CD14-positive monocyte (primary cell): ENCODE data around the gene STAC3. TPM values are rescaled to one million over a fixed set of nuclear protein-coding genes. Genes with fewer than 3 reads are reported as not detected.

ENCODE experiments used
- DNase-seq, 3 donors: peaks; one replicate each; pipeline ENCODE4 v3.0.0-alpha.2; 2011 to 2022
- H2AFZ ChIP-seq: 2 replicates; pipeline ENCODE4 v1.6.0; 2012; ENCODE audit warnings: mild to moderate bottlenecking, low read depth, low read length, inconsistent platforms; ENCODE audit not compliant: insufficient read depth, poor library complexity, severe bottlenecking
- H3K27ac ChIP-seq, 2 donors: 1 replicate in 1 of 2; 2 replicates in 1 of 2; pipeline ENCODE4 v1.5.1; 2012 to 2013; ENCODE audit warnings: low read length in 2 of 2, control low read depth in 1 of 2, inconsistent platforms in 1 of 2, low read depth in 1 of 2, mild to moderate bottlenecking in 1 of 2
- H3K27me3 ChIP-seq, 2 donors: one replicate each; pipeline versions ENCODE4 v1.6.0 to v1.6.1; 2011 to 2013; ENCODE audit warnings: low read length in 2 of 2; ENCODE audit not compliant: control insufficient read depth in 2 of 2, insufficient read depth in 2 of 2
- H3K36me3 ChIP-seq, 2 donors: replicated peaks in 1 of 2; 1 replicate in 1 of 2; 2 replicates in 1 of 2; pipeline versions ENCODE4 v1.5.1 to v1.6.1; 2012 to 2013; ENCODE audit warnings: low read length in 2 of 2, control low read depth in 1 of 2, inconsistent platforms in 1 of 2, mild to moderate bottlenecking in 1 of 2; ENCODE audit not compliant: insufficient read depth in 2 of 2, control insufficient read depth in 1 of 2
- H3K4me1 ChIP-seq, 2 donors: 1 replicate in 1 of 2; 2 replicates in 1 of 2; pipeline versions ENCODE4 v1.5.1 to v1.6.1; 2012 to 2013; ENCODE audit warnings: low read length in 2 of 2, control low read depth in 1 of 2, inconsistent platforms in 1 of 2, mild to moderate bottlenecking in 1 of 2, moderate library complexity in 1 of 2; ENCODE audit not compliant: insufficient read depth in 2 of 2, control insufficient read depth in 1 of 2
- H3K4me2 ChIP-seq: replicated peaks from 2 replicates; pipeline ENCODE3; 2012; ENCODE audit warnings: low read length, moderate library complexity, mild to moderate bottlenecking; ENCODE audit not compliant: poor library complexity, severe bottlenecking; ENCODE audit errors: extremely low read depth
- H3K4me3 ChIP-seq, 3 experiments: fragments of 200-600 bp in 1 of 3; sonication (generic) in 1 of 3; replicated peaks in 1 of 3; 1 replicate in 2 of 3; 2 replicates in 1 of 3; pipeline ENCODE4 v1.5.1; 2011 to 2013; ENCODE audit warnings: low read length in 3 of 3, mild to moderate bottlenecking in 3 of 3, control low read depth in 2 of 3, low read depth in 2 of 3, inconsistent platforms in 1 of 3, moderate library complexity in 1 of 3
- H3K79me2 ChIP-seq: 2 replicates; pipeline ENCODE4 v1.6.0; 2012; ENCODE audit warnings: mild to moderate bottlenecking, control low read depth, inconsistent platforms, low read length, moderate library complexity; ENCODE audit not compliant: insufficient read depth
- H3K9ac ChIP-seq: 2 replicates; pipeline ENCODE4 v1.6.0; 2017; ENCODE audit warnings: low read length, mild to moderate bottlenecking; ENCODE audit not compliant: insufficient read depth, poor library complexity, severe bottlenecking
- H3K9me3 ChIP-seq, 2 donors: replicated peaks in 1 of 2; 1 replicate in 1 of 2; 2 replicates in 1 of 2; pipeline versions ENCODE4 v1.5.1 to v1.6.1; 2012 to 2013; ENCODE audit warnings: low read length in 2 of 2, control low read depth in 1 of 2; ENCODE audit not compliant: control insufficient read depth in 1 of 2, insufficient read depth in 1 of 2
- H4K20me1 ChIP-seq: 2 replicates; pipeline ENCODE4 v1.6.0; 2012; ENCODE audit warnings: mild to moderate bottlenecking, low read length, control low read depth, moderate library complexity; ENCODE audit not compliant: insufficient read depth
- H3K27ac Mint-ChIP-seq, 7 donors: one replicate each; pipeline ENCODE4 v1.8.0; 2020; ENCODE audit warnings: mild to moderate bottlenecking in 7 of 7, mixed read lengths in 7 of 7, moderate library complexity in 6 of 7, inconsistent platforms in 2 of 7
- H3K27me3 Mint-ChIP-seq, 3 donors: one replicate each; pipeline ENCODE4 v1.8.0; 2021 to 2022; ENCODE audit warnings: low read depth in 3 of 3, mild to moderate bottlenecking in 3 of 3, mixed read lengths in 3 of 3, moderate library complexity in 3 of 3, inconsistent platforms in 1 of 3
- H3K36me3 Mint-ChIP-seq, 2 donors: one replicate each; pipeline ENCODE4 v1.8.0; 2020; ENCODE audit warnings: mixed read lengths in 2 of 2, inconsistent platforms in 1 of 2, mild to moderate bottlenecking in 1 of 2
- H3K4me1 Mint-ChIP-seq: one replicate; pipeline ENCODE4 v1.8.0; 2020; ENCODE audit warnings: mild to moderate bottlenecking, mixed read lengths
- H3K4me3 Mint-ChIP-seq, 2 donors: one replicate each; pipeline ENCODE4 v1.8.0; 2020; ENCODE audit warnings: mild to moderate bottlenecking in 2 of 2, mixed read lengths in 2 of 2, moderate library complexity in 1 of 2
- H3K9me3 Mint-ChIP-seq, 7 donors: one replicate each; pipeline ENCODE4 v1.8.0; 2020 to 2022; ENCODE audit warnings: mixed read lengths in 7 of 7, mild to moderate bottlenecking in 6 of 7, moderate library complexity in 6 of 7, inconsistent platforms in 2 of 7
- WGBS: methylation state at CpG from one replicate; pipeline ENCODE4 v1.1.5; 2013; ENCODE audit warnings: missing lambda C conversion rate; ENCODE audit not compliant: insufficient coverage; 5-methylcytosine and 5-hydroxymethylcytosine counted together
- intact Hi-C, 2 donors: fragments of 100-400 bp; cut with micrococcal nuclease; formaldehyde crosslinking; loops; one replicate each; pipeline versions ENCODE4 v1.15.0 to v1.15.1; 2023
- polyA plus RNA-seq, 3 donors: library from polyadenylated mRNA; depleted of rRNA in 1 of 3; unstranded in 2 of 3; stranded (reverse) in 1 of 3; fragments of 300-500 nt in 2 of 3; fragments of >200 nt in 1 of 3; fragmentation: Illumina TruSeq in 2 of 3; gene quantifications; 1 replicate in 2 of 3; 2 replicates in 1 of 3; pipeline ENCODE4 v1.2.3, GENCODE V29; 2012 to 2021
- TF ChIP-seq, protein P1 (sequence below): fragments of 200-600 bp; IDR thresholded peaks from one replicate; pipeline ENCODE4 v1.8.0; 2022; ENCODE audit warnings: antibody characterized with exemption, mild to moderate bottlenecking

STAC3 gene
- polyA plus RNA-seq, 3 donors = 7.0 to 32.1 (median 9.1) TPM

DNA sequence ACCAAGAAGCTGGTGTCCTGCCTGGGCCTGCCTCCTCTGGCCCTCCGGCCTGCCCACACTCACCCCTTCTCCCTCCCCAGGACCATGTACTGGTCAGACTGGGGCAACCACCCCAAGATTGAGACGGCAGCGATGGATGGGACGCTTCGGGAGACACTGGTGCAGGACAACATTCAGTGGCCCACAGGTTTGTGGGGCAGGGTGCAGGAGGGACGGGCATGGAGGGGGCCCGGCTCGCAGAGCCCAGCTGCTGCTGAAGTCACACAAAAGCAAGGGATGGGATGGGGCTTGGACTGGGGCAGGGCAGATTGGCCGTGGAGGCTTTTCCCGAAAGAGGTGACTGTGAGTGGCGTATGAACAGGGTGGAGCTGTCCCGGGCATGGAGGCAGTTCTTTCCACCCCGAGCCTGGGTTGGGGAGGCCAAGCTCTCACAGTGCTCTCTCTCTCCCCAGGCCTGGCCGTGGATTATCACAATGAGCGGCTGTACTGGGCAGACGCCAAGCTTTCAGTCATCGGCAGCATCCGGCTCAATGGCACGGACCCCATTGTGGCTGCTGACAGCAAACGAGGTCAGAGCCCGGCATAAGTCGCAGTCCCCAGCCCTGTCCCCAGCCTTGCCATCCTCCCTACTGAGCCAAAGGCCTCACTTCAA is 42.2 kb downstream of the STAC3 start:
- Mint-ChIP-seq H3K4me1 (peaks cover 9% of the 10 kb centered on the region), H3K9me3 (peaks cover 0 to 7% (median 0%) of the 10 kb centered on the region in 7 donors), H3K4me3 (no peak overlapping the region), H3K27ac (peak overlapping the region in 2 of 7 donors; percentile 63 to 64), H3K27me3 (peaks cover 4 to 9% (median 8%) of the 10 kb centered on the region in 3 donors), H3K36me3 (peaks cover 90 to 94% of the 10 kb centered on the region in 2 donors)
- Histone ChIP-seq H3K27me3 (peaks cover under 1 to 5% of the 10 kb centered on the region in 2 donors), H2AFZ (no peak overlapping the region), H3K36me3 (peaks cover 87 to 92% of the 10 kb centered on the region in 2 donors), H3K4me1 (peaks cover 7 to 11% of the 10 kb centered on the region in 2 donors), H3K9me3 (no peaks in the 10 kb centered on the region), H3K79me2 (no peaks in the 10 kb centered on the region), H3K27ac (no peak overlapping the region), H3K9ac (no peak overlapping the region), H3K4me2 (no peak overlapping the region), H4K20me1 (peaks cover 97% of the 10 kb centered on the region), H3K4me3 (no peak overlapping the region)
- intact Hi-C loops = no loop called here
- TF ChIP-seq, protein P1, sequence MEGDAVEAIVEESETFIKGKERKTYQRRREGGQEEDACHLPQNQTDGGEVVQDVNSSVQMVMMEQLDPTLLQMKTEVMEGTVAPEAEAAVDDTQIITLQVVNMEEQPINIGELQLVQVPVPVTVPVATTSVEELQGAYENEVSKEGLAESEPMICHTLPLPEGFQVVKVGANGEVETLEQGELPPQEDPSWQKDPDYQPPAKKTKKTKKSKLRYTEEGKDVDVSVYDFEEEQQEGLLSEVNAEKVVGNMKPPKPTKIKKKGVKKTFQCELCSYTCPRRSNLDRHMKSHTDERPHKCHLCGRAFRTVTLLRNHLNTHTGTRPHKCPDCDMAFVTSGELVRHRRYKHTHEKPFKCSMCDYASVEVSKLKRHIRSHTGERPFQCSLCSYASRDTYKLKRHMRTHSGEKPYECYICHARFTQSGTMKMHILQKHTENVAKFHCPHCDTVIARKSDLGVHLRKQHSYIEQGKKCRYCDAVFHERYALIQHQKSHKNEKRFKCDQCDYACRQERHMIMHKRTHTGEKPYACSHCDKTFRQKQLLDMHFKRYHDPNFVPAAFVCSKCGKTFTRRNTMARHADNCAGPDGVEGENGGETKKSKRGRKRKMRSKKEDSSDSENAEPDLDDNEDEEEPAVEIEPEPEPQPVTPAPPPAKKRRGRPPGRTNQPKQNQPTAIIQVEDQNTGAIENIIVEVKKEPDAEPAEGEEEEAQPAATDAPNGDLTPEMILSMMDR = no peak
- WGBS = 96% methylated on average over 21 of the region's 22 CpGs
- no peak for DNase-seq

DNA sequence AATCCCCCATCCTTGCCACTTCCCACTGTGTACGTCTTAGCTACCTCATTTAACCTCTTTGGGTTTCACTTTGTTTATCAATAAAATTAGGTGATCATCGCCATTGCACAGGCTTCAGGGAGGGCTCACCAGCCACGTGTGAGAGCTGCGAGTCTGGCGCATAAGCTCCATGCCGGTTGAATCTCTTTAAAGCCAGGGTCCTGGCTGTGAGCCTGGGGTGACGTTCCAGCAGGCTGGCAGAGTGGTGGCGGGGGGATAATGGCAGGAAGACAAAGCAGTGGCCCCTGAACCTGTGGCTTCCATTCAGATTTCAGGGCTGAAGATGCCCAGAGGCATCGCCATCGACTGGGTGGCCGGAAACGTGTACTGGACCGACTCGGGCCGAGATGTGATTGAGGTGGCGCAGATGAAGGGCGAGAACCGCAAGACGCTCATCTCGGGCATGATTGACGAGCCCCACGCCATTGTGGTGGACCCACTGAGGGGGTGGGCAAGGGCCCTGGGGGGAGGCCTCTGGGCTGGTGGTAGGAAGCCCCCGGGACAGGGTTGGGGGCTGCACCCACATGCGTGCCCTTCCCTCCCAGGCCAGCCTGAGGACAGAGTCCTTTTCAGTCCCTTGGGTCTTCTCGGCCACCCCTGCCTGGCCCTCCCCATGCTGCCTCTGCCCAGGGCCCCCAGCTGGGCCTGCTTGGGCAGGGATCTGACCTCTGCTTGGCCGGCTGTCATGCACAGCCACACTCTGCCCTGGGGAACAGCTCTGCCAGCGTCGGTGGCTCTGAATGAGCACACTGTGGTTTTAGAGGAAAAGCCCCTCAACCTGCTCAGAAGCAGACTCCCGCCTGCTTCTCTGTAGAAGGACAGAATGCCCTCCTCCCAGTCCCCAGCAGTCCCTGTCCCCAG is 43.0 kb downstream of the STAC3 start:
- no peak for DNase-seq
- no peak overlapping the region for H3K4me3 ChIP-seq
- intact Hi-C loops = no loop called here
- H3K27ac Mint-ChIP-seq = no peak overlapping the region
- no peaks in the 10 kb centered on the region for H3K9me3 ChIP-seq
- no peak overlapping the region for H3K27ac ChIP-seq
- H3K36me3 ChIP-seq = peaks cover 95 to 97% of the 10 kb centered on the region in 2 donors
- H3K4me1 ChIP-seq = peaks cover 2 to 4% of the 10 kb centered on the region in 2 donors
- H3K27me3 Mint-ChIP-seq = peaks cover 0 to 3% (median 3%) of the 10 kb centered on the region in 3 donors
- no peak overlapping the region for H3K4me2 ChIP-seq
- peaks cover 3% of the 10 kb centered on the region for H3K4me1 Mint-ChIP-seq
- H3K27me3 ChIP-seq = no peaks in the 10 kb centered on the region
- TF ChIP-seq, protein P1 = no peak
- WGBS = 95% methylated on average over 26 of the region's 29 CpGs
- no peaks in the 10 kb centered on the region for H3K79me2 ChIP-seq
- no peak overlapping the region for H3K4me3 Mint-ChIP-seq
- peaks cover 93 to 97% of the 10 kb centered on the region in 2 donors for H3K36me3 Mint-ChIP-seq
- peaks cover 0 to 4% (median 0%) of the 10 kb centered on the region in 7 donors for H3K9me3 Mint-ChIP-seq
- peaks cover 98% of the 10 kb centered on the region for H4K20me1 ChIP-seq
- H3K9ac ChIP-seq = no peak overlapping the region
- no peak overlapping the region for H2AFZ ChIP-seq
